NK-92 (cell line): ENCODE results near the gene BNIP1.
"Not testable (repeated sequence)": the region's sequence is repeated elsewhere in the genome, so short reads cannot be mapped to it uniquely, and the experiment has no call there.

Source experiments
- DNase-seq: peaks from one replicate; lab custom pipeline; 2025; ENCODE audit not compliant: unreplicated experiment; lab: John Stamatoyannopoulos, UW

BNIP1 gene, protein sequence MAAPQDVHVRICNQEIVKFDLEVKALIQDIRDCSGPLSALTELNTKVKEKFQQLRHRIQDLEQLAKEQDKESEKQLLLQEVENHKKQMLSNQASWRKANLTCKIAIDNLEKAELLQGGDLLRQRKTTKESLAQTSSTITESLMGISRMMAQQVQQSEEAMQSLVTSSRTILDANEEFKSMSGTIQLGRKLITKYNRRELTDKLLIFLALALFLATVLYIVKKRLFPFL

GRCh38 chr5:173144200-173145176 lies at the start of gene BNIP1:
Gene BNIP1 (plus strand): TSS chr5:173144531. CDS start chr5:173144546, 15 bp downstream.
- DNase-seq: peak; percentile 79

- DNase-seq: no peak
Observed at GRCh38 chr5:173098787-173099186, 45.5 kb upstream of the BNIP1 start.

DNA sequence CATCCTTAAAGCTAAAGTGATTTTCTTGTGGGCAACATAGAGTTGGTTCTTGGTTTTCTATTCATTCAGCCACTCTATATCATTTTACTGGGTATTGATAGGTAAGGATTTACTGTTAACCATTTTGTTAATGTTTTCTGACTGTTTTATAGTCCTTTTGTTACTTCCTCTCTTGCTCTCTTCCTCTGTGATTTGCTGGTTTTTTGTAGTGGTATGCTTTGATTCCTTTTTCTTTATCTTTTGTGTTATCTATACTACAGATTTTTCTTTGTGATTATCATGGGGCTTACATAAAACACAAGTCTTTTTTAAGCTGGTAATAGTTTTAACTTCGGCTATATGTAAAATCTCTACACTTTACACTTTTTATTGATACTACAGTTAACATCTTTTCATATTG lies 44.9 kb upstream of the BNIP1 start:
- DNase-seq: no peak

- DNase-seq: no peak
Observed at GRCh38 chr5:173101245-173101644, 43.1 kb upstream of the BNIP1 start.

DNA sequence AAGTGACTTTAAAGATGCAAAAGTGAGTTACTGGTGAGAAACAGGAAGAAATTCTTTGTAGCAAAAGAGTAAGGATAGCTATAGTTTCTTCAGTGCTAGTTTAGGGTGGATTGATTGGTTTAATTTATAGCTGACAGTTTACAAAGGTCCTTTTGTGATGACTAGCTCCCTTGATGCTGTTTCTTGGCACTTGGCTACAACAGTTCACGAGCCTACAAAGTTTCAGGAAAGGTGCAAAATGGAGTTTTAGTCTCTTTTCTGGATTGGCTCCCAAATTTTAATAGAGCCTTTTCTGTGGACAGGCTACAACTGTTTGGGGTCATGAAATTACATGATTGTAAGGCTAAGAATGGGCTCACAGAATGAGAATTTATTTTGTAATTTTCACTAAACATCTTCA lies 40.9 kb upstream of the BNIP1 start:
- no peak for DNase-seq

DNA sequence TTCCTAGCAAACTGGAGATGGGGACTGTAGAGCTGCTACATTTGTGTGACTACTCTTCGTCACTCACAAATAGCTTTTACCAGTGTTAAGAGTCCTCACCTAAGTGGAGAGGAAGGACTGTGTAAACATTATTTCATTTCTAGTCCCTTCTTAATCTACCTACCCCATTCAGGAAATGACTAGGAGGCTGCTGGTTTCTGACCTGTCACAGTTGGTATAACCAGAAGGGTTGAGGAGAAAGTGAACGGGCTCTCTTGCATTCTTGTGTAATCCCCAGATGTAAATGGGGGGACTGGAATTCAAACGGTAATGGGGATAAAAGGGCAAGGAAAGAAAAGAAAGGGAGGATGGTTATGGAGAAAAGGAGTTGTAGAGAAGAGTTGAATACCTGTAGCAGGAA lies 35.4 kb upstream of the BNIP1 start:
- no peak for DNase-seq

GRCh38 chr5:173114536-173114935 lies 29.8 kb upstream of the BNIP1 start:
- no peak for DNase-seq

DNA sequence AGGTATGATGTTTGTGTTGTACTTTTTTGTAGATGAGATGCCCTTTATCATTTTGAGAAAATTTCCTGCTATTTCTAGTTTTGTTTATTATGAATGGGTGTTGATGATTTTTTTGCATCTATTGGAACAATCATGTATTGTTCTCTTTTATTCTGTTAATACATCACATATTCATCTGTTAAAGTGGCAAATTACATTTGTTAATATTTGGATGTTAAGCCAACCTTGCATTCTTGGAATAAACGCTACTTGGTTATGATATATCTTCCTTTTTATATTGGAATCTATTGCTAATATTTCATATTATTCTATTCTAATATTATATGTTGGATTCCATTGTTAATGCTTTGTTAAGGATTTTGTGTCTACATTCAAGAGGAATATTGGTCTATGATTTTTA lies 24.6 kb upstream of the BNIP1 start:
- no peak for DNase-seq

GRCh38 chr5:173123416-173123815 lies 20.9 kb upstream of the BNIP1 start:
- no peak for DNase-seq

DNA sequence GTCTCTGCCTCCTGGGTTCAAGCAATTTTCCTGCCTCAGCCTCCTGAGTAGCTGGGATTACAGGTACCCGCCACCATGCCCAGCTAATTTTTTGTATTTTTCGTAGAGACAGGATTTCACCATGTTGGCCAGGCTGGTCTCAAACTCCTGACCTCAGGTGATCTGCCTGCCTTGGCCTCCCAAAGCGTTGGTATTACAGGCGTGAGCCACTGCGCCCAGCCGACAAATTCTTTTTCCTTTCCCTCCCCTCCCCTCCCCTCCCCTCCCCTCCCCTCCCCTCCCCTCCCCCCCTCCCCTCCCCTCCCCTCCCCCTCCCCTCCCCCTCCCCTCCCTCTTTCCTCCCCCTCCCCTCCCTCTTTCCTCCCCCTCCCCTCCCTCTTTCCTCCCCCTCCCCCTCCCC lies 12.2 kb upstream of the BNIP1 start:
- not testable (repeated sequence) for DNase-seq

DNA sequence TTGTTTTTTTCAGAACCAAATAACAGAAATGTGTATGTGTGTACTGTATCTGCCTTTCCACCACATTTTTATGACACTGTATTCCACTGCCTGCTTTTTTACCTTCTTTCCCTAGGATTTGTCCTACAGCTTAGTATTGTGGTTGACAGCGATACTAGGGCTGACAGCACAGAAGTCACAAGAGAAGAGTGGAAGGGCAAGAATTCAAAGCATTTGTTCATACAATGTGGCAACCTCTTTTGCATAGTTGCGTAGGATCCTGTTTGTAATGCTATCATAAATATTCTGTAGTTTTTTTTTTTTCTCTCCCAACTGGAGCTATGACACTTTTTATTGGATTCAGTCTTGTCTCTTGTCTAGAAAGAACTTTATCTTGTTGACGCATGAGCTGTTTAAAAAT lies 5.6 kb upstream of the BNIP1 start:
- no peak for DNase-seq

DNA sequence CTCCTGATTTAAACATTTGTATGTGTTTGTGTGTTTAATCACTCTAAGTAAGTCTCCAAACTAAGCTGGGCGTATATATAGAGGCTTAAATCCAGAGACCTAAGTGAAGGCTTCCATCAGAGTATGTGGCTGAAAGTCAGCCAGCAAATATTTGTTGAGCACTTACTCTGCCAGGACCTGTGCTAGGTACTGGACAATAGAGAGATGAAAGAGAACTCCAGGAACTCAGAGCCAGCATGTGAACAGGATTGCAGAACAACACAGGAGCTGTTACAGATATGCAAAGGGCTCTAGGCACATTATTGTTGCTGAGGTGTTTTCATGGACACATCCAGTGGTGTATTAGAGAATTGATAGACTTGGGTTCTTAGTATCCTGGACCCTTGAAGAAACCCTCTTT lies 4.7 kb upstream of the BNIP1 start:
- DNase-seq: no peak

- DNase-seq: no peak
Observed at GRCh38 chr5:173140769-173141168, 3.6 kb upstream of the BNIP1 start.

DNA sequence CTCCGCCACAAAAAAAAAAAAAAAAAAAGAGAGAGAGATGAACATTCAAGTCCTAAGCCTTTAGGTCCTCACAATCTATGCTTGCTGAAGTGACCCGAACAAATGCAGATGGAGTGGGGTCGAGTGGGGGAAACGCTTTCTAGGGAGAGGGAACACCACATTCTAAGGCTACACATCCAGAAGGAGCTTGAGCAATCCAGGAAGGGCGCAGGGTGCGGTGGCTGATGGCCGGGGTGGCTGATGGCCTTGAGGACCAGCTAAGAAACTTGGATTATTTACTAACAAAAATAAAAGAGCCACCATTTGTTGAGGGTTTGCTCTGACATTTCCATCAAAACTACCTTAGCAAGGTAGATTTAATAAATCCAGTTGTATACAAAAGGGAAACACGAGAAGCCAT lies 764 bp upstream of the BNIP1 start:
- no peak for DNase-seq

GRCh38 chr5:173148354-173148753 lies 4.0 kb downstream of the BNIP1 start:
- no peak for DNase-seq

- no peak for DNase-seq
Observed at GRCh38 chr5:173152547-173152946, 8.2 kb downstream of the BNIP1 start.

DNA sequence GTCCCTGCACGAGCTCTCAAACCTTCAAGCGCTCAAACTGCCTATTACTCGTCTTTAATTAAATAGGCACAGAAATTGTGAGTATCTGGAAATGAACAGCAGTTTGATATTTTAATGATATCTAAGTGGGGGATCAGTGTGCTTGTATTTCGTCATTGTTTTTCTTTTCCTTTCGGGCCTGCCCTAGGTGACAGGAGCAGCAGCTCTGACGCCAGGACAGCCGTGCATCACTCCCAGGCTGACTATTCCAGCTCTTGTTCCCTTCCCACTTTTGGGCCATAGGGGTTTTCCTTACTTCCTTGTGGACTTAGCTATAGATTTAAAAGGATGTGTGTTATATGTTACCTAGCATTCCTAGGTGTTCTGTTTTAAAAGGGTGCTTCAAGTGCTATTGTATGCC lies 9.5 kb downstream of the BNIP1 start:
- DNase-seq: no peak

DNA sequence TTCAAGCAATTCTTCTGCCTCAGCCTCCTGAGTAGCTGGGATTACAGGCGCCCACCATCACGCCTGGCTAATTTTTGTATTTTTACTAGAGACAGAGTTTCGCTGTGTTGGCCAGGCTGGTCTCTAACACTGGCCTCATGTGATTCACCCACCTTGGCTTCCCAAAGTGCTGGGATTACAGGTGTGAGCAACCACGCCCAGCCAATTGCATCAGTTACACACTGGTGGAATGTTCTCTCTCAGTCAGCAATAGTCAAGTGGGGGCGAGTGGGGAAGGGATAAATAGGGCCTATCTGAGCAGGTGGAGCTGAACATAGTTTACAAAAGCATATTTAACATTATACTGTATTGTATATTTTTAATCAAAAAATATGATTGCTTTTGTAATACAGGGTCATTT lies 10.3 kb downstream of the BNIP1 start:
- DNase-seq: not testable (repeated sequence)

DNA sequence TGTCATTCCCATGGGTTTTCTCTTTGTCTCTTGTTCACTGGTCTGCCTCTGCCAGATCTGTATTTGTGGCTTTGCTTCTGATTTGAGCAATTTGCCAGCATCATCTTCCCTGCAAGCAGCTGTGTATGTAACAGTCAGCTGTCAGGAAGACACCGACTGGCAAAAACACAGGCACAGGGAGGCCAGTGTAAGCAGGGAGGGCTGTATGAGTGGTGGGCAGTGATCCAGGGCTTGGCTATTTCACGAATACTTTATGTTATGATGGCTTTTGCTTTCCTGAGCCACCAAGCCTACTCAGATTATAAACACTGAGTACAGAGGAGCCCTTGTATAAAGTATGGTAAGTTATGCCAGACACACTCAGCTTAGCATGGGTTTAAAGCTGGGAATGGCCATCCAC lies 11.6 kb downstream of the BNIP1 start:
- DNase-seq: no peak

- no peak for DNase-seq
Observed at GRCh38 chr5:173158366-173158765, 14.0 kb downstream of the BNIP1 start.

GRCh38 chr5:173159256-173159655 lies 14.9 kb downstream of the BNIP1 start:
- DNase-seq: no peak

GRCh38 chr5:173161148-173161547 lies 16.8 kb downstream of the BNIP1 start:
- no peak for DNase-seq
